Neural cell (in vitro differentiated cells): Measurements from ENCODE around the gene LRRC9. TPM values are rescaled to one million over a fixed set of nuclear protein-coding genes. Genes with fewer than 3 reads are reported as not detected.

Source experiments
- H2AFZ ChIP-seq: fragments of 200-600, 300-800 bp; sonication (generic), shearing (Covaris generic); 2 replicates; pipeline ENCODE4 v1.6.0; 2014; ENCODE audit warnings: low read depth, mild to moderate bottlenecking, antibody characterized with exemption, low read length, moderate library complexity
- H3F3A ChIP-seq: fragments of 200-600 bp; shearing (Covaris generic); 2 replicates; pipeline ENCODE4 v1.6.1; 2016; ENCODE audit warnings: mild to moderate bottlenecking, moderate library complexity, mixed read lengths, antibody characterized with exemption, low read length; ENCODE audit not compliant: insufficient read depth, poor library complexity, severe bottlenecking
- H3K27ac ChIP-seq: fragments of 200-600, 300-800 bp; sonication (generic), shearing (Covaris generic); 2 replicates; pipeline ENCODE4 v1.5.1; 2014; ENCODE audit warnings: mild to moderate bottlenecking, low read length, moderate library complexity
- H3K27me3 ChIP-seq: fragments of 300-800, 200-600 bp; sonication (generic), shearing (Covaris generic); 2 replicates; pipeline ENCODE4 v1.6.0; 2014; ENCODE audit warnings: mild to moderate bottlenecking, low read depth, low read length, moderate library complexity; ENCODE audit not compliant: insufficient read depth
- H3K36me3 ChIP-seq: fragments of 300-800, 200-600 bp; sonication (generic), shearing (Covaris generic); 2 replicates; pipeline ENCODE4 v1.5.1; 2014; ENCODE audit warnings: mild to moderate bottlenecking, antibody characterized with exemption, low read length, moderate library complexity; ENCODE audit not compliant: insufficient read depth
- H3K4me2 ChIP-seq: fragments of 300-800, 200-600 bp; sonication (generic), shearing (Covaris generic); 2 replicates; pipeline ENCODE4 v1.6.0; 2014; ENCODE audit warnings: mild to moderate bottlenecking, low read length
- H3K4me3 ChIP-seq: fragments of 300-800, 200-600 bp; sonication (generic), shearing (Covaris generic); 2 replicates; pipeline ENCODE4 v1.5.1; 2014; ENCODE audit warnings: mild to moderate bottlenecking, low read length, moderate library complexity
- H3K79me2 ChIP-seq: fragments of 200-600 bp; shearing (Covaris generic); replicated peaks from 2 replicates; pipeline ENCODE4 v1.6.0; 2014; ENCODE audit warnings: mild to moderate bottlenecking, low read length, moderate library complexity; ENCODE audit not compliant: insufficient read depth
- H3K9ac ChIP-seq: fragments of 300-800, 200-600 bp; sonication (generic), shearing (Covaris generic); 2 replicates; pipeline ENCODE4 v1.6.1; 2016; ENCODE audit warnings: mild to moderate bottlenecking, low read length, mixed read lengths
- H3K9me2 ChIP-seq: fragments of 200-600 bp; shearing (Covaris generic); 2 replicates; pipeline ENCODE4 v1.6.1; 2016; ENCODE audit warnings: mild to moderate bottlenecking, low read length, mixed read lengths; ENCODE audit not compliant: insufficient read depth
- H3K9me3 ChIP-seq: fragments of 200-600, 300-800 bp; sonication (generic), shearing (Covaris generic); 2 replicates; pipeline ENCODE4 v1.6.1; 2016; ENCODE audit warnings: mild to moderate bottlenecking, mixed run types, low read length, moderate library complexity, mixed read lengths
- H4K20me1 ChIP-seq: fragments of 200-600 bp; shearing (Covaris generic); 2 replicates; pipeline ENCODE4 v1.6.1; 2016; ENCODE audit warnings: mild to moderate bottlenecking, mixed run types; ENCODE audit not compliant: insufficient read depth
- EP300 ChIP-seq: fragments of 450-650 bp; conservative IDR thresholded peaks from 2 replicates; pipeline ENCODE4 v1.6.1; 2014; ENCODE audit warnings: antibody characterized with exemption, mild to moderate bottlenecking, moderate library complexity; ENCODE audit not compliant: poor library complexity, severe bottlenecking
- EZH2 ChIP-seq: fragments of 200-600, 300-800 bp; shearing (Covaris generic), sonication (generic); IDR thresholded peaks from 2 replicates; pipeline ENCODE4 v1.6.1; 2014; ENCODE audit warnings: antibody characterized with exemption, low read length, borderline replicate concordance, mild to moderate bottlenecking; ENCODE audit not compliant: insufficient read depth, poor library complexity, severe bottlenecking
- MXI1 ChIP-seq: fragments of 450-650 bp; conservative IDR thresholded peaks from 2 replicates; pipeline ENCODE4 v1.6.1; 2014; ENCODE audit warnings: antibody characterized with exemption, mild to moderate bottlenecking; ENCODE audit not compliant: poor library complexity, severe bottlenecking
- POLR2AphosphoS5 ChIP-seq: IDR thresholded peaks from 2 replicates; pipeline ENCODE4 v1.6.1; 2012
- RAD21 ChIP-seq: fragments of 450-650 bp; conservative IDR thresholded peaks from 2 replicates; pipeline ENCODE4 v1.6.1; 2014; ENCODE audit warnings: antibody characterized with exemption, mild to moderate bottlenecking, moderate library complexity
- SMC3 ChIP-seq: fragments of 450-650 bp; conservative IDR thresholded peaks from 2 replicates; pipeline ENCODE4 v1.6.1; 2014; ENCODE audit warnings: antibody characterized with exemption, mild to moderate bottlenecking, moderate library complexity; ENCODE audit not compliant: poor library complexity
- TAF1 ChIP-seq: IDR thresholded peaks from 2 replicates; pipeline ENCODE4 v1.6.1; 2012; ENCODE audit warnings: low read depth
- polyA plus RNA-seq: library from polyadenylated mRNA; depleted of rRNA; stranded (reverse); fragments of >200 nt; gene quantifications from 2 replicates; pipeline ENCODE4 v1.2.3, GENCODE V29; 2014
- TF ChIP-seq, protein P1 (sequence below): fragments of 450-650 bp; IDR thresholded peaks from 2 replicates; pipeline ENCODE4 v1.5.1; 2014; ENCODE audit warnings: antibody characterized with exemption, mild to moderate bottlenecking, moderate library complexity; ENCODE audit not compliant: poor library complexity, severe bottlenecking
- TF ChIP-seq, protein P2 (sequence below): IDR thresholded peaks from 2 replicates; pipeline ENCODE4 v1.6.1; 2012; ENCODE audit warnings: borderline replicate concordance

Gene LRRC9
- polyA plus RNA-seq, 1 donor from 2014 or later = 1.3 TPM

DNA sequence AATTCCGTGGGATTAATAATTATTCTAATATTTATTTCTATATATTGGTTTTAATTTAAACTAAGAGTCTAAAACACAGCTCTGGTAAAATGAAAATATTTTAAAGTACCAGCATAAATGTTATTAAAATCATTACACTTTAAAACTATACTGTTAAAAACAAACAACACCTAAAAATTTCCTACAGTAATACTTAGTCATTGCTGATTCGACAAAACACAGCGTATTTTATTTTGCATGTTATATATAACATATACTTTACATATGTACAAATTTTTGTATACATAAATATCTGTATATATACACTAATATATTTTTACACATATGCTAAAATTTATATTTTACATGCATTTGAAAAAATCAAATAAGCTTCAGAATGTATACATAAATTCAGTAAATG, 165.7 kb downstream of the LRRC9 start:
- no peak overlapping the region for H3K27ac ChIP-seq
- TF ChIP-seq POLR2AphosphoS5 (no peak), TAF1 (no peak), EZH2 (no peak), RAD21 (no peak), SMC3 (no peak)
- TF ChIP-seq, protein P1, sequence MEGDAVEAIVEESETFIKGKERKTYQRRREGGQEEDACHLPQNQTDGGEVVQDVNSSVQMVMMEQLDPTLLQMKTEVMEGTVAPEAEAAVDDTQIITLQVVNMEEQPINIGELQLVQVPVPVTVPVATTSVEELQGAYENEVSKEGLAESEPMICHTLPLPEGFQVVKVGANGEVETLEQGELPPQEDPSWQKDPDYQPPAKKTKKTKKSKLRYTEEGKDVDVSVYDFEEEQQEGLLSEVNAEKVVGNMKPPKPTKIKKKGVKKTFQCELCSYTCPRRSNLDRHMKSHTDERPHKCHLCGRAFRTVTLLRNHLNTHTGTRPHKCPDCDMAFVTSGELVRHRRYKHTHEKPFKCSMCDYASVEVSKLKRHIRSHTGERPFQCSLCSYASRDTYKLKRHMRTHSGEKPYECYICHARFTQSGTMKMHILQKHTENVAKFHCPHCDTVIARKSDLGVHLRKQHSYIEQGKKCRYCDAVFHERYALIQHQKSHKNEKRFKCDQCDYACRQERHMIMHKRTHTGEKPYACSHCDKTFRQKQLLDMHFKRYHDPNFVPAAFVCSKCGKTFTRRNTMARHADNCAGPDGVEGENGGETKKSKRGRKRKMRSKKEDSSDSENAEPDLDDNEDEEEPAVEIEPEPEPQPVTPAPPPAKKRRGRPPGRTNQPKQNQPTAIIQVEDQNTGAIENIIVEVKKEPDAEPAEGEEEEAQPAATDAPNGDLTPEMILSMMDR = no peak
- no peaks in the 10 kb centered on the region for H3K79me2 ChIP-seq
- no peak overlapping the region for H3K4me3 ChIP-seq
- H3K4me2 ChIP-seq = no peak overlapping the region
- no peaks in the 10 kb centered on the region for H3K9me2 ChIP-seq
- H3K9me3 ChIP-seq = no peaks in the 10 kb centered on the region
- no peak overlapping the region for H2AFZ ChIP-seq
- H3F3A ChIP-seq = no peaks in the 10 kb centered on the region
- no peak overlapping the region for H3K9ac ChIP-seq
- H3K36me3 ChIP-seq = no peaks in the 10 kb centered on the region
- no peaks in the 10 kb centered on the region for H3K27me3 ChIP-seq
- H4K20me1 ChIP-seq = no peaks in the 10 kb centered on the region

DNA sequence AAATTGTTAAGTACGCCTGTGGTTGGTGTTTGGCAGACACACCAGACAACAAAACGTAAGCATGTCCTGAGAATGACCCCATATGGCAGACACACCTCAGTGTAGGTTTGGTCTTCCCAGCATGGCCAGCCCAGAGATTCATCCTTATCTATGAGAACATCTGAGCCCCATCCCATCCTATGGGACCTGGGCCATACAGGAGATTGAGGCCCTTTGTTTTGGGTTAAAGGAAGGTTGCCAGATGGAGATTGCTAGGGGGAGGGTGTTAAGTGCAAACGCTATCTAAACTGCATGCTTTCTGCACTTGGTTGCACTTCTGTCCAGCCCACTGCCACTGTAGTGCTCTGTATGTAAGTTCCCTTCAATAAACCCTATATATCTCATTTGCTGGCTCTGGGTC, 167.7 kb downstream of the LRRC9 start:
- Histone ChIP-seq H3F3A (no peaks in the 10 kb centered on the region), H3K4me3 (no peak overlapping the region), H4K20me1 (no peaks in the 10 kb centered on the region), H3K79me2 (peaks cover 5% of the 10 kb centered on the region), H3K9me2 (no peaks in the 10 kb centered on the region), H3K27ac (no peak overlapping the region), H2AFZ (no peak overlapping the region), H3K9ac (no peak overlapping the region), H3K36me3 (no peaks in the 10 kb centered on the region), H3K27me3 (no peaks in the 10 kb centered on the region), H3K4me2 (no peak overlapping the region), H3K9me3 (no peaks in the 10 kb centered on the region)
- no peak for TF ChIP-seq MXI1
- TF ChIP-seq, protein P2, sequence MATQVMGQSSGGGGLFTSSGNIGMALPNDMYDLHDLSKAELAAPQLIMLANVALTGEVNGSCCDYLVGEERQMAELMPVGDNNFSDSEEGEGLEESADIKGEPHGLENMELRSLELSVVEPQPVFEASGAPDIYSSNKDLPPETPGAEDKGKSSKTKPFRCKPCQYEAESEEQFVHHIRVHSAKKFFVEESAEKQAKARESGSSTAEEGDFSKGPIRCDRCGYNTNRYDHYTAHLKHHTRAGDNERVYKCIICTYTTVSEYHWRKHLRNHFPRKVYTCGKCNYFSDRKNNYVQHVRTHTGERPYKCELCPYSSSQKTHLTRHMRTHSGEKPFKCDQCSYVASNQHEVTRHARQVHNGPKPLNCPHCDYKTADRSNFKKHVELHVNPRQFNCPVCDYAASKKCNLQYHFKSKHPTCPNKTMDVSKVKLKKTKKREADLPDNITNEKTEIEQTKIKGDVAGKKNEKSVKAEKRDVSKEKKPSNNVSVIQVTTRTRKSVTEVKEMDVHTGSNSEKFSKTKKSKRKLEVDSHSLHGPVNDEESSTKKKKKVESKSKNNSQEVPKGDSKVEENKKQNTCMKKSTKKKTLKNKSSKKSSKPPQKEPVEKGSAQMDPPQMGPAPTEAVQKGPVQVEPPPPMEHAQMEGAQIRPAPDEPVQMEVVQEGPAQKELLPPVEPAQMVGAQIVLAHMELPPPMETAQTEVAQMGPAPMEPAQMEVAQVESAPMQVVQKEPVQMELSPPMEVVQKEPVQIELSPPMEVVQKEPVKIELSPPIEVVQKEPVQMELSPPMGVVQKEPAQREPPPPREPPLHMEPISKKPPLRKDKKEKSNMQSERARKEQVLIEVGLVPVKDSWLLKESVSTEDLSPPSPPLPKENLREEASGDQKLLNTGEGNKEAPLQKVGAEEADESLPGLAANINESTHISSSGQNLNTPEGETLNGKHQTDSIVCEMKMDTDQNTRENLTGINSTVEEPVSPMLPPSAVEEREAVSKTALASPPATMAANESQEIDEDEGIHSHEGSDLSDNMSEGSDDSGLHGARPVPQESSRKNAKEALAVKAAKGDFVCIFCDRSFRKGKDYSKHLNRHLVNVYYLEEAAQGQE = no peak
- TF ChIP-seq EP300 = no peak
- no peak for TF ChIP-seq TAF1
- no peak for TF ChIP-seq RAD21
- TF ChIP-seq POLR2AphosphoS5 = no peak
- TF ChIP-seq EZH2 = no peak
- TF ChIP-seq SMC3 = no peak
- TF ChIP-seq, protein P1 = no peak
